PC-3 (cell line): Measurements from ENCODE around the gene NNAT. TPM values are rescaled to one million over a fixed set of nuclear protein-coding genes. Genes with fewer than 3 reads are reported as not detected.
A peak's percentile ranks its signal among the peaks of the same experiment; 100 is the strongest.

Experiments used
- ATAC-seq: fragments of 200-7000 bp; cut with Tn5 transposase; 2 replicates; pipeline ENCODE4 v1.9.1; 2020; ENCODE audit warnings: mild to moderate bottlenecking, moderate library complexity
- BruUV-seq: library from RNA; stranded (reverse); fragments of 400-500 nt; replicated peaks from 2 replicates; lab custom pipeline; 2021; lab: Mats Ljungman, UMichigan
- CTCF ChIA-PET: fragments of 300-600 bp; sonication (Branson Sonifier 250); formaldehyde crosslinking; loops from one replicate; lab custom pipeline; 2022; ENCODE audit warnings: antibody characterized with exemption; lab: Charles Lee
- POLR2A ChIA-PET: fragments of 300-600 bp; sonication (Branson Sonifier 250); formaldehyde crosslinking; loops from one replicate; lab custom pipeline; 2022; ENCODE audit warnings: antibody characterized with exemption; ENCODE audit not compliant: unreplicated experiment; lab: Charles Lee
- DNase-seq: peaks from one replicate; pipeline ENCODE4 v3.0.0-alpha.2; 2015
- H2AFZ ChIP-seq: fragments of 300-600 bp; sonication (generic); 2 replicates; pipeline ENCODE4 v1.6.0; 2016; ENCODE audit warnings: antibody characterized with exemption, low read length
- H3F3A ChIP-seq: fragments of 300-600 bp; sonication (generic); one replicate; pipeline ENCODE4 v1.6.0; 2017; ENCODE audit warnings: antibody characterized with exemption, low read length, control low read depth, mild to moderate bottlenecking; ENCODE audit not compliant: unreplicated experiment
- H3K27ac ChIP-seq: fragments of 300-600 bp; sonication (generic); 2 replicates; pipeline ENCODE4 v1.5.1; 2016; ENCODE audit warnings: mild to moderate bottlenecking, low read length
- H3K27me3 ChIP-seq: fragments of 300-600 bp; sonication (generic); 2 replicates; pipeline ENCODE4 v1.6.1; 2016; ENCODE audit warnings: low read length, mixed read lengths
- H3K36me3 ChIP-seq: fragments of 300-600 bp; sonication (generic); 2 replicates; pipeline ENCODE4 v1.6.1; 2016; ENCODE audit warnings: low read depth, mixed run types, low read length, mixed read lengths
- H3K4me1 ChIP-seq: fragments of 300-600 bp; sonication (generic); 2 replicates; pipeline ENCODE4 v1.5.1; 2016; ENCODE audit warnings: low read length; ENCODE audit not compliant: insufficient read depth
- H3K4me2 ChIP-seq: fragments of 300-600 bp; sonication (generic); 2 replicates; pipeline ENCODE4 v1.6.0; 2016; ENCODE audit warnings: low read length
- H3K4me3 ChIP-seq: fragments of 300-600 bp; sonication (generic); 2 replicates; pipeline ENCODE4 v1.5.1; 2016; ENCODE audit warnings: mild to moderate bottlenecking, low read length, mixed read lengths
- H3K79me2 ChIP-seq: fragments of 300-600 bp; sonication (generic); 2 replicates; pipeline ENCODE4 v1.6.1; 2017; ENCODE audit warnings: low read length, mixed read lengths
- H3K9ac ChIP-seq: fragments of 300-600 bp; sonication (generic); 2 replicates; pipeline ENCODE4 v1.6.0; 2016; ENCODE audit warnings: mild to moderate bottlenecking, low read length
- H3K9me2 ChIP-seq: fragments of 300-600 bp; sonication (generic); replicated peaks from 2 replicates; pipeline ENCODE4 v1.6.1; 2016; ENCODE audit warnings: mixed run types, low read length, mixed read lengths
- H3K9me3 ChIP-seq: fragments of 300-600 bp; sonication (generic); 2 replicates; pipeline ENCODE4 v1.6.1; 2016; ENCODE audit warnings: low read length, mixed read lengths
- H4K20me1 ChIP-seq: fragments of 300-600 bp; sonication (generic); 2 replicates; pipeline ENCODE4 v1.6.1; 2016; ENCODE audit warnings: low read length, mixed read lengths
- CTCF ChIP-seq: fragments of 300-600 bp; sonication (generic); conservative IDR thresholded peaks from 2 replicates; pipeline ENCODE4 v1.5.1; 2017; ENCODE audit warnings: antibody characterized with exemption, low read depth, mild to moderate bottlenecking, low read length
- EZH2 ChIP-seq: fragments of 300-600 bp; sonication (generic); IDR thresholded peaks from one replicate; pipeline ENCODE4 v1.6.1; 2017; ENCODE audit warnings: antibody characterized with exemption, mild to moderate bottlenecking, low read length; ENCODE audit not compliant: unreplicated experiment
- EZH2phosphoT487 ChIP-seq: fragments of 300-600 bp; sonication (generic); IDR thresholded peaks from 2 replicates; pipeline ENCODE4 v1.6.1; 2018; ENCODE audit warnings: mild to moderate bottlenecking, antibody characterized with exemption, low read length, borderline replicate concordance
- intact Hi-C: fragments of 100-400 bp; cut with micrococcal nuclease; formaldehyde crosslinking; loops from 2 replicates; pipeline ENCODE4 v1.9.0; 2023
- total RNA-seq: library from RNA; depleted of rRNA; stranded (reverse); fragments of >200 nt; gene quantifications from 2 replicates; pipeline ENCODE4 v1.2.3, GENCODE V29; 2014

NNAT gene
- total RNA-seq, 1 experiment from 2014 or later, result not detected

GRCh38 chr20:37528446-37529213 is 7.6 kb downstream of the NNAT start:
- peak overlapping the region; percentile 81 for H3K27ac ChIP-seq
- H3K79me2 ChIP-seq, result peaks cover 51% of the 10 kb centered on the region
- intact Hi-C loops, result loop anchor here (5.0 kb wide), 1 partner anchor 121 kb away; no protein-coding TSS in a partner anchor
- no peak for TF ChIP-seq CTCF
- no peak for TF ChIP-seq EZH2
- TF ChIP-seq EZH2phosphoT487, result no peak
- H3K4me2 ChIP-seq, result peak overlapping the region; percentile 88
- H3K36me3 ChIP-seq, result no peaks in the 10 kb centered on the region
- ChIA-PET POLR2A (no interaction called here), CTCF (no interaction called here)
- ATAC-seq (no peak), DNase-seq (no peak)
- peaks cover 31% of the 10 kb centered on the region for H3K4me1 ChIP-seq
- peak overlapping the region; percentile 92 for H3K4me3 ChIP-seq
- H3K9ac ChIP-seq, result peak overlapping the region; percentile 89
- BruUV-seq, result TSS peak; percentile 84
- no peaks in the 10 kb centered on the region for H3K27me3 ChIP-seq
- peak overlapping the region; percentile 66 for H2AFZ ChIP-seq
- H3K9me3 ChIP-seq, result no peaks in the 10 kb centered on the region
- no peaks in the 10 kb centered on the region for H3F3A ChIP-seq
- H4K20me1 ChIP-seq, result peaks cover 30% of the 10 kb centered on the region
- no peaks in the 10 kb centered on the region for H3K9me2 ChIP-seq

GRCh38 chr20:37529214-37529967 is 8.3 kb downstream of the NNAT start:
- Histone ChIP-seq H3K4me2 (peak overlapping the region; percentile 88), H3K79me2 (peaks cover 43% of the 10 kb centered on the region), H3K27me3 (no peaks in the 10 kb centered on the region), H4K20me1 (peaks cover 22% of the 10 kb centered on the region), H3K36me3 (no peaks in the 10 kb centered on the region), H3K4me3 (no peak overlapping the region; the same call in 1 of the 2 replicates), H3K9me3 (no peaks in the 10 kb centered on the region), H3K9me2 (no peaks in the 10 kb centered on the region), H3K27ac (no peak overlapping the region), H3K9ac (no peak overlapping the region), H3K4me1 (peaks cover 25% of the 10 kb centered on the region), H3F3A (no peaks in the 10 kb centered on the region), H2AFZ (no peak overlapping the region)
- ChIA-PET CTCF (no interaction called here), POLR2A (no interaction called here)
- no TSS peak for BruUV-seq
- TF ChIP-seq EZH2phosphoT487, result no peak
- no peak for TF ChIP-seq CTCF
- TF ChIP-seq EZH2, result no peak
- intact Hi-C loops, result loop anchor here (5.0 kb wide), 1 partner anchor 122 kb away; no protein-coding TSS in a partner anchor
- ATAC-seq (no peak), DNase-seq (no peak)
